GM10266 (cell line): ENCODE data around the gene TNFAIP8.
A peak's percentile ranks its signal among the peaks of the same experiment; 100 is the strongest.

Experiments used
- DNase-seq: peaks from one replicate; pipeline ENCODE4 v3.0.0; 2012; ENCODE audit errors: extremely low spot score
- TF ChIP-seq, protein P1 (sequence below): IDR thresholded peaks from 2 replicates; pipeline ENCODE4 v1.5.1; 2012; ENCODE audit warnings: mild to moderate bottlenecking, low read depth; ENCODE audit not compliant: control insufficient read depth, insufficient read depth; ENCODE audit errors: missing control alignments

TNFAIP8 gene

GRCh38 chr5:119355685-119356611, at the start of gene TNFAIP8:
Gene TNFAIP8, plus strand, starts transcription at chr5:119356019. Its CDS starts 72 bp downstream, at chr5:119356091.
- TF ChIP-seq, protein P1, sequence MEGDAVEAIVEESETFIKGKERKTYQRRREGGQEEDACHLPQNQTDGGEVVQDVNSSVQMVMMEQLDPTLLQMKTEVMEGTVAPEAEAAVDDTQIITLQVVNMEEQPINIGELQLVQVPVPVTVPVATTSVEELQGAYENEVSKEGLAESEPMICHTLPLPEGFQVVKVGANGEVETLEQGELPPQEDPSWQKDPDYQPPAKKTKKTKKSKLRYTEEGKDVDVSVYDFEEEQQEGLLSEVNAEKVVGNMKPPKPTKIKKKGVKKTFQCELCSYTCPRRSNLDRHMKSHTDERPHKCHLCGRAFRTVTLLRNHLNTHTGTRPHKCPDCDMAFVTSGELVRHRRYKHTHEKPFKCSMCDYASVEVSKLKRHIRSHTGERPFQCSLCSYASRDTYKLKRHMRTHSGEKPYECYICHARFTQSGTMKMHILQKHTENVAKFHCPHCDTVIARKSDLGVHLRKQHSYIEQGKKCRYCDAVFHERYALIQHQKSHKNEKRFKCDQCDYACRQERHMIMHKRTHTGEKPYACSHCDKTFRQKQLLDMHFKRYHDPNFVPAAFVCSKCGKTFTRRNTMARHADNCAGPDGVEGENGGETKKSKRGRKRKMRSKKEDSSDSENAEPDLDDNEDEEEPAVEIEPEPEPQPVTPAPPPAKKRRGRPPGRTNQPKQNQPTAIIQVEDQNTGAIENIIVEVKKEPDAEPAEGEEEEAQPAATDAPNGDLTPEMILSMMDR, result no peak
- peak; percentile 74 for DNase-seq

DNA sequence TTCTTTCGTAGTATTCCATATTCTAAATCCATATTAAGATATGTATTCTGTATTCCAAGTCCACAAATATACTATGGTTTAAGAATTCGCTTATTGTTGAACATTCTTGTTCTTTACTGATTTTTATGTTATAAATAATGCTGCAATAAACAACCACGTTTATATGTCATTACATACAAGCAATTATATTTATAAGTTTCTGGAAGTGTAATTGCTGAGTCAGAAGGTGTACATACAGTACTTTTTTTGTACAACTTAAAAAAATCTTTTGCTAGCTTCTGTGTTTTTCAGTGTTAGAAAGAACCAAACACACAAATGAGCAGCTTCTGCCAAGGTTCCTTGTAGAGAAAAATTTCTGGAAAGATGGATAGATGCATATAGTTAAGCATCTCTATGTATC, 48.6 kb upstream of the TNFAIP8 start:
- no peak for DNase-seq
- TF ChIP-seq, protein P1, result no peak

DNA sequence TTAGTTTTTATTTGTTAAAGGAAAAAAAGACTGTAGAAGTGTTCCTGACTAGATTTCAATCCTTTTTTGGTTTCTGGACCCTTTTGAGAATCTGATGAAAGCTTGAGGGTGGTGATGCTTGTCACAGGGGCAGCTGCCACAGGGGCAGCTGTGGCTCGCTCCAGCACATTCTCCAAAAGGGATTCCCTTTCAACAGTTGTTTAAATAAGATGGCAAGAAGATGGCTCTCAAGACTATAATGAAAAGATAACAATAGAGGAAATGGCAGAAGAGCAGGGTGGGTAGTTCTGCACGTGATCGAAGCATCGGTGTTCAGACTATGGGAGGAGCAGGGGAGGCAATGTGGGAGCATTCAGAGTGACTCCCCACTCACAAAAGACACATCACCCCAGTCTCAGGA, 46.5 kb upstream of the TNFAIP8 start:
- TF ChIP-seq, protein P1, result no peak

DNA sequence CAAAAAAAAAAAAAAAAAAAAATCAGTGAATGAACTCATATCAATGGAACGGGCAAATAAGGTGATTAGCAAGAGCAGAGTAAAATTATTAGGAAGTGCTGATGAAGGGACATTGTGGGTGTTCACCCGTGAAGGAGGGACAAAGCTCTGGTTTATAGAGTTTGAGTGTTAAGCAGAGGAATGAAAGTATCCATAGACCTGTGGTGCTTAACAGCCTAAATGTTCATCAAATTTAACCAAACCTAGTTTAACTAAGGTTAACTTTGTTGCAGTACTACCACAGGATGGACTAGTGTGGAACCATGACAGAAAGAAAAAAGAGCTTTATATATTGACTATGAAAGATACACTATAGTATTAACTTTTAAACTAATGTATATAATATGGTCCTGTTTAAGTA, 44.1 kb upstream of the TNFAIP8 start:
- TF ChIP-seq, protein P1, result no peak
- no peak for DNase-seq

More for the DNA sequence above, 46.5 kb upstream of the TNFAIP8 start:
- no peak for DNase-seq

DNA sequence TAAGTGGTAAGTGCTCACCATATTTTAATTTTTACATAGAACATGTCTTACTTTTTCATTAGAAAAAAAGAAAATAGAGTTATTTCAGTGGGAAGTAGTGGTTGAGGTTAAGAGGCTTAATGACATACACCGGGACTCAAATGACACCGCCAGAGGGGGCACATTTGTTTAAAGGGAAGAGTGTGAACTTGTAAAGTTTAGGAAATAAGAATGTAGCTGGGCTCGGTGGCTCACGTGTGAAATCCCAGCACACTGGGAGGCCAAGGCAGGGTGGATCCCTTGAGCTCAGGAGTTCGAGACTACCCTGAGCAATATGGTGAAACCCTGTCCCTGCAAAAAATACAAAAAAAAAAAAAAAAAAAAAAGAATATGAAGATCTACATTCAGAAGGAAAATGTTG, 43.4 kb upstream of the TNFAIP8 start:
- DNase-seq, result no peak
- TF ChIP-seq, protein P1, result no peak

DNA sequence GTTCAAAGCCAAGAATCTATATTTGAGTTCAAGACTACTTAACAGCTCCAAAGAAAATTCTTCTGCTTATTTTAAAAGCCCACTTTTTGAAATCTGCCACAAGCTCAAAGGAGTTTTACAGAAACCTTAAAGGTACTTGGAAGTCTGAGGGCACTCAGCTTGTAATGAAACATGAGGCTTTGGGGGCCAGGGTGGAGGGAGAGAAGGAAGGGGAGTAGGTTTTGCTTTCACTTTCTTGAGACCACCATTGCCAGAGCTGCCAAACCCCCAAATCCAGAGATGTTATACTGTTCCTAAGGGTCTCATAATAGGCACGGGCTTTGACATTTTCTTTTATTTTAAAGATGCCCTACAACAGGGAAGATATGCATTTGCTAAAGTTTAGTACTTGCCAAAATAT, 42.6 kb upstream of the TNFAIP8 start:
- no peak for DNase-seq
- TF ChIP-seq, protein P1, result no peak
